Neural cell (in vitro differentiated cells): ENCODE results near the gene NRG3. TPM values are rescaled to one million over a fixed set of nuclear protein-coding genes. Genes with fewer than 3 reads are reported as not detected.

ENCODE experiments used
- H2AFZ ChIP-seq: fragments of 200-600, 300-800 bp; sonication (generic), shearing (Covaris generic); 2 replicates; pipeline ENCODE4 v1.6.0; 2014; ENCODE audit warnings: low read depth, mild to moderate bottlenecking, antibody characterized with exemption, low read length, moderate library complexity
- H3F3A ChIP-seq: fragments of 200-600 bp; shearing (Covaris generic); 2 replicates; pipeline ENCODE4 v1.6.1; 2016; ENCODE audit warnings: mild to moderate bottlenecking, moderate library complexity, mixed read lengths, antibody characterized with exemption, low read length; ENCODE audit not compliant: insufficient read depth, poor library complexity, severe bottlenecking
- H3K27ac ChIP-seq: fragments of 200-600, 300-800 bp; sonication (generic), shearing (Covaris generic); 2 replicates; pipeline ENCODE4 v1.5.1; 2014; ENCODE audit warnings: mild to moderate bottlenecking, low read length, moderate library complexity
- H3K27me3 ChIP-seq: fragments of 300-800, 200-600 bp; sonication (generic), shearing (Covaris generic); 2 replicates; pipeline ENCODE4 v1.6.0; 2014; ENCODE audit warnings: mild to moderate bottlenecking, low read depth, low read length, moderate library complexity; ENCODE audit not compliant: insufficient read depth
- H3K36me3 ChIP-seq: fragments of 300-800, 200-600 bp; sonication (generic), shearing (Covaris generic); 2 replicates; pipeline ENCODE4 v1.5.1; 2014; ENCODE audit warnings: mild to moderate bottlenecking, antibody characterized with exemption, low read length, moderate library complexity; ENCODE audit not compliant: insufficient read depth
- H3K4me2 ChIP-seq: fragments of 300-800, 200-600 bp; sonication (generic), shearing (Covaris generic); 2 replicates; pipeline ENCODE4 v1.6.0; 2014; ENCODE audit warnings: mild to moderate bottlenecking, low read length
- H3K4me3 ChIP-seq: fragments of 300-800, 200-600 bp; sonication (generic), shearing (Covaris generic); 2 replicates; pipeline ENCODE4 v1.5.1; 2014; ENCODE audit warnings: mild to moderate bottlenecking, low read length, moderate library complexity
- H3K79me2 ChIP-seq: fragments of 200-600 bp; shearing (Covaris generic); replicated peaks from 2 replicates; pipeline ENCODE4 v1.6.0; 2014; ENCODE audit warnings: mild to moderate bottlenecking, low read length, moderate library complexity; ENCODE audit not compliant: insufficient read depth
- H3K9ac ChIP-seq: fragments of 300-800, 200-600 bp; sonication (generic), shearing (Covaris generic); 2 replicates; pipeline ENCODE4 v1.6.1; 2016; ENCODE audit warnings: mild to moderate bottlenecking, low read length, mixed read lengths
- H3K9me2 ChIP-seq: fragments of 200-600 bp; shearing (Covaris generic); 2 replicates; pipeline ENCODE4 v1.6.1; 2016; ENCODE audit warnings: mild to moderate bottlenecking, low read length, mixed read lengths; ENCODE audit not compliant: insufficient read depth
- H3K9me3 ChIP-seq: fragments of 200-600, 300-800 bp; sonication (generic), shearing (Covaris generic); 2 replicates; pipeline ENCODE4 v1.6.1; 2016; ENCODE audit warnings: mild to moderate bottlenecking, mixed run types, low read length, moderate library complexity, mixed read lengths
- H4K20me1 ChIP-seq: fragments of 200-600 bp; shearing (Covaris generic); 2 replicates; pipeline ENCODE4 v1.6.1; 2016; ENCODE audit warnings: mild to moderate bottlenecking, mixed run types; ENCODE audit not compliant: insufficient read depth
- CTCF ChIP-seq: fragments of 450-650 bp; IDR thresholded peaks from 2 replicates; pipeline ENCODE4 v1.5.1; 2014; ENCODE audit warnings: antibody characterized with exemption, mild to moderate bottlenecking, moderate library complexity; ENCODE audit not compliant: poor library complexity, severe bottlenecking
- EP300 ChIP-seq: fragments of 450-650 bp; conservative IDR thresholded peaks from 2 replicates; pipeline ENCODE4 v1.6.1; 2014; ENCODE audit warnings: antibody characterized with exemption, mild to moderate bottlenecking, moderate library complexity; ENCODE audit not compliant: poor library complexity, severe bottlenecking
- EZH2 ChIP-seq: fragments of 200-600, 300-800 bp; shearing (Covaris generic), sonication (generic); IDR thresholded peaks from 2 replicates; pipeline ENCODE4 v1.6.1; 2014; ENCODE audit warnings: antibody characterized with exemption, low read length, borderline replicate concordance, mild to moderate bottlenecking; ENCODE audit not compliant: insufficient read depth, poor library complexity, severe bottlenecking
- MXI1 ChIP-seq: fragments of 450-650 bp; conservative IDR thresholded peaks from 2 replicates; pipeline ENCODE4 v1.6.1; 2014; ENCODE audit warnings: antibody characterized with exemption, mild to moderate bottlenecking; ENCODE audit not compliant: poor library complexity, severe bottlenecking
- POLR2AphosphoS5 ChIP-seq: IDR thresholded peaks from 2 replicates; pipeline ENCODE4 v1.6.1; 2012
- RAD21 ChIP-seq: fragments of 450-650 bp; conservative IDR thresholded peaks from 2 replicates; pipeline ENCODE4 v1.6.1; 2014; ENCODE audit warnings: antibody characterized with exemption, mild to moderate bottlenecking, moderate library complexity
- SMC3 ChIP-seq: fragments of 450-650 bp; conservative IDR thresholded peaks from 2 replicates; pipeline ENCODE4 v1.6.1; 2014; ENCODE audit warnings: antibody characterized with exemption, mild to moderate bottlenecking, moderate library complexity; ENCODE audit not compliant: poor library complexity
- TAF1 ChIP-seq: IDR thresholded peaks from 2 replicates; pipeline ENCODE4 v1.6.1; 2012; ENCODE audit warnings: low read depth
- polyA plus RNA-seq: library from polyadenylated mRNA; depleted of rRNA; stranded (reverse); fragments of >200 nt; gene quantifications from 2 replicates; pipeline ENCODE4 v1.2.3, GENCODE V29; 2014
- TF ChIP-seq, protein P1 (sequence below): IDR thresholded peaks from 2 replicates; pipeline ENCODE4 v1.6.1; 2012; ENCODE audit warnings: borderline replicate concordance

NRG3 gene
- polyA plus RNA-seq, 1 donor from 2014 or later: 14.0 TPM

DNA sequence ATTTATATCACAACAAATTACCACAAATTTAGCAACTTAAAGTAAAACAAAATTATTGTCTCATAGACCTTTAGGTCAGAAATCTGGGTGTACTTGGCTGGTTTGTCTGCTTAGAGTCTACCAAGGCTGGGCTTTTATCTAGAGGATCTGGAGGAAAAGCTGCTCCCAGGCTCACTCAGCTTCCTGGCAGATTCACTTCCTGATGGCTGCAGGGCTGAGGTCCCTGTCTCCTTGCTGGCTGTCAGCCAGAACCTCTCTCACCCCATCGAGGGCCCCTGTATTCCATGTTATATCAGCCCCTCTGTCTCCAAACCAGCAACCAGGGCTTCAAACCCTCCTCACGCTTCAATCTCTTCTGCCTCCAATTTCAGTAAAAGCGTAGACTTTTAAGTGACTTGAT, 734.9 kb downstream of the NRG3 start:
- Histone ChIP-seq H3K36me3 (no peaks in the 10 kb centered on the region), H2AFZ (no peak overlapping the region), H3K9ac (no peak overlapping the region), H3K4me3 (no peak overlapping the region), H3F3A (no peaks in the 10 kb centered on the region), H3K4me2 (no peak overlapping the region), H3K79me2 (no peaks in the 10 kb centered on the region), H3K27me3 (no peaks in the 10 kb centered on the region), H3K9me3 (no peaks in the 10 kb centered on the region), H3K27ac (no peak overlapping the region), H4K20me1 (no peaks in the 10 kb centered on the region), H3K9me2 (no peaks in the 10 kb centered on the region)
- no peak for TF ChIP-seq CTCF
- TF ChIP-seq EZH2: no peak
- TF ChIP-seq SMC3: no peak
- no peak for TF ChIP-seq TAF1
- TF ChIP-seq, protein P1, sequence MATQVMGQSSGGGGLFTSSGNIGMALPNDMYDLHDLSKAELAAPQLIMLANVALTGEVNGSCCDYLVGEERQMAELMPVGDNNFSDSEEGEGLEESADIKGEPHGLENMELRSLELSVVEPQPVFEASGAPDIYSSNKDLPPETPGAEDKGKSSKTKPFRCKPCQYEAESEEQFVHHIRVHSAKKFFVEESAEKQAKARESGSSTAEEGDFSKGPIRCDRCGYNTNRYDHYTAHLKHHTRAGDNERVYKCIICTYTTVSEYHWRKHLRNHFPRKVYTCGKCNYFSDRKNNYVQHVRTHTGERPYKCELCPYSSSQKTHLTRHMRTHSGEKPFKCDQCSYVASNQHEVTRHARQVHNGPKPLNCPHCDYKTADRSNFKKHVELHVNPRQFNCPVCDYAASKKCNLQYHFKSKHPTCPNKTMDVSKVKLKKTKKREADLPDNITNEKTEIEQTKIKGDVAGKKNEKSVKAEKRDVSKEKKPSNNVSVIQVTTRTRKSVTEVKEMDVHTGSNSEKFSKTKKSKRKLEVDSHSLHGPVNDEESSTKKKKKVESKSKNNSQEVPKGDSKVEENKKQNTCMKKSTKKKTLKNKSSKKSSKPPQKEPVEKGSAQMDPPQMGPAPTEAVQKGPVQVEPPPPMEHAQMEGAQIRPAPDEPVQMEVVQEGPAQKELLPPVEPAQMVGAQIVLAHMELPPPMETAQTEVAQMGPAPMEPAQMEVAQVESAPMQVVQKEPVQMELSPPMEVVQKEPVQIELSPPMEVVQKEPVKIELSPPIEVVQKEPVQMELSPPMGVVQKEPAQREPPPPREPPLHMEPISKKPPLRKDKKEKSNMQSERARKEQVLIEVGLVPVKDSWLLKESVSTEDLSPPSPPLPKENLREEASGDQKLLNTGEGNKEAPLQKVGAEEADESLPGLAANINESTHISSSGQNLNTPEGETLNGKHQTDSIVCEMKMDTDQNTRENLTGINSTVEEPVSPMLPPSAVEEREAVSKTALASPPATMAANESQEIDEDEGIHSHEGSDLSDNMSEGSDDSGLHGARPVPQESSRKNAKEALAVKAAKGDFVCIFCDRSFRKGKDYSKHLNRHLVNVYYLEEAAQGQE: no peak
- no peak for TF ChIP-seq EP300
- TF ChIP-seq POLR2AphosphoS5: no peak
- TF ChIP-seq MXI1: no peak
- TF ChIP-seq RAD21: no peak

GRCh38 chr10:82618007-82618406, 743.0 kb downstream of the NRG3 start:
- H4K20me1 ChIP-seq: no peaks in the 10 kb centered on the region
- H3K79me2 ChIP-seq: no peaks in the 10 kb centered on the region
- H3K4me2 ChIP-seq: no peak overlapping the region
- H3K27me3 ChIP-seq: no peaks in the 10 kb centered on the region
- H3K27ac ChIP-seq: no peak overlapping the region
- TF ChIP-seq EP300 (peak; percentile 25), EZH2 (no peak)
- no peaks in the 10 kb centered on the region for H3K9me3 ChIP-seq
- no peaks in the 10 kb centered on the region for H3K36me3 ChIP-seq
- no peaks in the 10 kb centered on the region for H3K9me2 ChIP-seq
- H3F3A ChIP-seq: no peaks in the 10 kb centered on the region
- no peak overlapping the region for H2AFZ ChIP-seq
- H3K9ac ChIP-seq: no peak overlapping the region
- H3K4me3 ChIP-seq: no peak overlapping the region

- H3K4me3 ChIP-seq: no peak overlapping the region
- H3K9me3 ChIP-seq: no peaks in the 10 kb centered on the region
- H3K27ac ChIP-seq: no peak overlapping the region
- no peaks in the 10 kb centered on the region for H3K79me2 ChIP-seq
- H3F3A ChIP-seq: no peaks in the 10 kb centered on the region
- TF ChIP-seq POLR2AphosphoS5 (no peak), TAF1 (no peak), RAD21 (no peak), CTCF (no peak), SMC3 (no peak), EZH2 (no peak), MXI1 (no peak), EP300 (no peak)
- TF ChIP-seq, protein P1: no peak
- H3K4me2 ChIP-seq: no peak overlapping the region
- no peaks in the 10 kb centered on the region for H4K20me1 ChIP-seq
- no peak overlapping the region for H2AFZ ChIP-seq
- H3K27me3 ChIP-seq: no peaks in the 10 kb centered on the region
- no peaks in the 10 kb centered on the region for H3K9me2 ChIP-seq
- H3K36me3 ChIP-seq: no peaks in the 10 kb centered on the region
- H3K9ac ChIP-seq: no peak overlapping the region
Measured at GRCh38 chr10:82621680-82622079, 746.7 kb downstream of the NRG3 start.
